Osteocyte (in vitro differentiated cells): ENCODE data around the gene DOK7. TPM values are rescaled to one million over a fixed set of nuclear protein-coding genes. Genes with fewer than 3 reads are reported as not detected.

ENCODE experiments used
- DNase-seq: peaks from one replicate; pipeline ENCODE4 v3.0.0; 2021; ENCODE audit warnings: mixed read lengths; ENCODE audit not compliant: unreplicated experiment; ENCODE audit errors: extremely low spot score
- H3K27ac Mint-ChIP-seq: one replicate; pipeline ENCODE4 v1.8.0; 2021; ENCODE audit warnings: mild to moderate bottlenecking, mixed read lengths; ENCODE audit not compliant: unreplicated experiment
- H3K27me3 Mint-ChIP-seq: one replicate; pipeline ENCODE4 v1.8.0; 2021; ENCODE audit warnings: mixed read lengths; ENCODE audit not compliant: unreplicated experiment
- H3K36me3 Mint-ChIP-seq: one replicate; pipeline ENCODE4 v1.8.0; 2021; ENCODE audit warnings: mixed read lengths; ENCODE audit not compliant: unreplicated experiment
- H3K4me1 Mint-ChIP-seq: one replicate; pipeline ENCODE4 v1.8.0; 2021; ENCODE audit warnings: mixed read lengths; ENCODE audit not compliant: unreplicated experiment
- H3K4me3 Mint-ChIP-seq: one replicate; pipeline ENCODE4 v1.8.0; 2021; ENCODE audit warnings: mild to moderate bottlenecking, moderate library complexity, mixed read lengths; ENCODE audit not compliant: unreplicated experiment
- H3K9me3 Mint-ChIP-seq: one replicate; pipeline ENCODE4 v1.8.0; 2021; ENCODE audit warnings: mixed read lengths; ENCODE audit not compliant: unreplicated experiment
- total RNA-seq: library from RNA; stranded (reverse); gene quantifications from 2 replicates; pipeline ENCODE4 v1.2.1, GENCODE V29; 2021
- TF ChIP-seq, protein P1 (sequence below): fragments of 200-600 bp; sonication (generic); IDR thresholded peaks from 2 replicates; pipeline ENCODE4 v1.5.0; 2021; ENCODE audit warnings: antibody characterized with exemption, mild to moderate bottlenecking, moderate library complexity

Gene DOK7
- total RNA-seq, 1 donor from 2014 or later: not detected

DNA sequence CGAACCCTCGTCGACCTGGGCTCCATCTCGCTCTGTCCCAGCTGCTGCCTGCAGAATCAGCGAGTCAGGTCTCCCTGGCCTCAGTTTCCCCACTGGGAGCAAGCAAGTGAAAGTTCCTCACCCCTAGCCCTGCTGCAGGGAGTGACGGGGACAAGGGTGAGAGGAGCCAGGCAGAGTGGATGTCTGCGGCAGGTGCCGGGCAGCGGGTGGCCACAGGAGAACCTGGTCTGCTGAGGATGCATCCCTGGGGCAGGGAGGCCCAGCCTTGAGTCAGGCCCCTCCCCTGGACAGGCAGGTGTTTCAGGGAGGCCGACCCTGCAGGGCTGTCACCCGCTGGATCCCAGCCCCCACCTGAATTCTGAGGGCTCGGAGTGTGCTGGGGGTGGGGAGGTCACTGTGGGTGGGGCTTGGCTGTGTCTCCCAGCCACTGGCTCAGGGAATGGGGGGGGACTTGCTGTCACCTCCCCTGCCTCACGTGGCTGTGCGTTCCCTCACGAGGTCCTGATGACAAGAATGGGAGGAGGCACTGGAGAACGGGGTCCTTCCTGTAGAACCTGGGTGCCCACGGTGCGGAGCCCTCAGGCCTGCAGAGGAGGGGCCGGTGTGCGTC lies 35.9 kb downstream of the DOK7 start:
- H3K36me3 Mint-ChIP-seq: peaks cover 2% of the 10 kb centered on the region
- H3K4me1 Mint-ChIP-seq: no peaks in the 10 kb centered on the region
- no peak overlapping the region for H3K4me3 Mint-ChIP-seq
- DNase-seq: no peak
- TF ChIP-seq, protein P1, sequence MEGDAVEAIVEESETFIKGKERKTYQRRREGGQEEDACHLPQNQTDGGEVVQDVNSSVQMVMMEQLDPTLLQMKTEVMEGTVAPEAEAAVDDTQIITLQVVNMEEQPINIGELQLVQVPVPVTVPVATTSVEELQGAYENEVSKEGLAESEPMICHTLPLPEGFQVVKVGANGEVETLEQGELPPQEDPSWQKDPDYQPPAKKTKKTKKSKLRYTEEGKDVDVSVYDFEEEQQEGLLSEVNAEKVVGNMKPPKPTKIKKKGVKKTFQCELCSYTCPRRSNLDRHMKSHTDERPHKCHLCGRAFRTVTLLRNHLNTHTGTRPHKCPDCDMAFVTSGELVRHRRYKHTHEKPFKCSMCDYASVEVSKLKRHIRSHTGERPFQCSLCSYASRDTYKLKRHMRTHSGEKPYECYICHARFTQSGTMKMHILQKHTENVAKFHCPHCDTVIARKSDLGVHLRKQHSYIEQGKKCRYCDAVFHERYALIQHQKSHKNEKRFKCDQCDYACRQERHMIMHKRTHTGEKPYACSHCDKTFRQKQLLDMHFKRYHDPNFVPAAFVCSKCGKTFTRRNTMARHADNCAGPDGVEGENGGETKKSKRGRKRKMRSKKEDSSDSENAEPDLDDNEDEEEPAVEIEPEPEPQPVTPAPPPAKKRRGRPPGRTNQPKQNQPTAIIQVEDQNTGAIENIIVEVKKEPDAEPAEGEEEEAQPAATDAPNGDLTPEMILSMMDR: no peak
- H3K27ac Mint-ChIP-seq: no peak overlapping the region
- no peaks in the 10 kb centered on the region for H3K27me3 Mint-ChIP-seq
- no peaks in the 10 kb centered on the region for H3K9me3 Mint-ChIP-seq

DNA sequence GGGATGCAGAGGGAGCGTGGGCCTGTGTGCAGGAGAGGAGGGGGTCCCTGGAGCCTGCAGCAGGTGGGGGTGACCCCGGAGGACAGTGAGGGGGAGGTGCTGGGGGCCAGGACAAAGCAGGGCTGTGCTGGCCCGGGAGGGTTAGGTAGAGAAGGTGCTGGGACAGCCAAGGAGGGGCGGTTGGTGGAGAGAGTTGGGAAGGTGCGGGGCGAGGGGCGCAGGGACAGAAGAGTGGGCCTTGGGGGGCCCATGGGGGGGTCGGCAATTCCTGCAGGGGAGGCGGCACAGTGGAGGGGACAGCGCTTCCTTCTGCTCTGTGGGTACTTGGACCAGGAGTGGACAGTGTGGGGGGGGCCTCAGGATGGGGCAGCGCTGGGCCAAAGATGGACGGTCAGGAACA lies 36.6 kb downstream of the DOK7 start:
- Mint-ChIP-seq H3K27me3 (no peaks in the 10 kb centered on the region), H3K4me1 (no peaks in the 10 kb centered on the region), H3K9me3 (no peaks in the 10 kb centered on the region), H3K36me3 (peaks cover 2% of the 10 kb centered on the region), H3K27ac (no peak overlapping the region), H3K4me3 (no peak overlapping the region)
- TF ChIP-seq, protein P1: no peak
- DNase-seq: no peak

DNA sequence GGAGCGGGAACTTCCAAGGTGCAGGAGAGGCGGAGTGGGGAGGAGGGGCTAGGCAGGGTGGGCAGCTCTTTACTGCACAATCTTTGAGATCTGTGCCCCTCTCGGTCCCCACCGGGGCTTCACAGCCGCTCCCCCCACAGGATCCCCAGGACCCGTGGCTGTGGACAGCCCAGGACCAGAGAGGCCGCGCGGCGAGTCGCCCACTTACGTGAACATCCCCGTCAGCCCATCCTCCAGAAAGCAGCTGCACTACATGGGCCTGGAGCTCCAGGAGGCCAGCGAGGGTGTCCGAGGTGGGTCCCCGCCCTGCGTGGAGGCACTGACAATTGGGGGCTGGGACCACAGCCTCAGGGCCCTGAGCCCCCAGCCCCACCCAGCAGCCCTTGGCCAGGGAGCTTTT lies 37.0 kb downstream of the DOK7 start:
- TF ChIP-seq, protein P1: no peak
- DNase-seq: no peak
- H3K36me3 Mint-ChIP-seq: peaks cover 2% of the 10 kb centered on the region
- H3K27me3 Mint-ChIP-seq: no peaks in the 10 kb centered on the region
- no peaks in the 10 kb centered on the region for H3K9me3 Mint-ChIP-seq
- no peak overlapping the region for H3K27ac Mint-ChIP-seq
- no peak overlapping the region for H3K4me3 Mint-ChIP-seq
- H3K4me1 Mint-ChIP-seq: no peaks in the 10 kb centered on the region

DNA sequence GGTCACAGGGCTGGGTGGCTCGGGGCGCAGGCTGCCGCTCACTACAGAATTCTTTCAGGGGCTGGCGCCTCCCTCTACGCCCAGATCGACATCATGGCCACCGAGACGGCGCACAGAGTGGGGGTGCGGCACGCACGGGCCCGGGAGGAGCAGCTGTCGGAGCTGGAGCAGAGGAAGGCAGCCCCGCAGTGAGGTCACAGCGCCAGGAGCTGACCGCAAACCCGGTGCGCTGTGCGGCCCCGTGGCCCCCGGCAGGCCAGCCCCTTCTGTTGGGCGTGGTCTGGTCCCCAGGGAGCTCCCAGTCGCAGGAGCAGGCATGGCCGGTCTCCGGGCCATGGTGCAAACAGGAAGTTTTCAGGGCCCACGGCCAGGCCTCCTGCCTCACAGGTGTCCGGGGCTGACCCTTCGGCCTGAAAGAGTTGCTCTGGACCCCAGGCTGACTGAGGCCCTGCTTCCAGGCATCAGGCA lies 37.6 kb downstream of the DOK7 start:
- H3K4me1 Mint-ChIP-seq: no peaks in the 10 kb centered on the region
- no peak overlapping the region for H3K4me3 Mint-ChIP-seq
- no peak for DNase-seq
- H3K27me3 Mint-ChIP-seq: no peaks in the 10 kb centered on the region
- H3K9me3 Mint-ChIP-seq: no peaks in the 10 kb centered on the region
- TF ChIP-seq, protein P1: no peak
- no peak overlapping the region for H3K27ac Mint-ChIP-seq
- H3K36me3 Mint-ChIP-seq: peaks cover 2% of the 10 kb centered on the region

DNA sequence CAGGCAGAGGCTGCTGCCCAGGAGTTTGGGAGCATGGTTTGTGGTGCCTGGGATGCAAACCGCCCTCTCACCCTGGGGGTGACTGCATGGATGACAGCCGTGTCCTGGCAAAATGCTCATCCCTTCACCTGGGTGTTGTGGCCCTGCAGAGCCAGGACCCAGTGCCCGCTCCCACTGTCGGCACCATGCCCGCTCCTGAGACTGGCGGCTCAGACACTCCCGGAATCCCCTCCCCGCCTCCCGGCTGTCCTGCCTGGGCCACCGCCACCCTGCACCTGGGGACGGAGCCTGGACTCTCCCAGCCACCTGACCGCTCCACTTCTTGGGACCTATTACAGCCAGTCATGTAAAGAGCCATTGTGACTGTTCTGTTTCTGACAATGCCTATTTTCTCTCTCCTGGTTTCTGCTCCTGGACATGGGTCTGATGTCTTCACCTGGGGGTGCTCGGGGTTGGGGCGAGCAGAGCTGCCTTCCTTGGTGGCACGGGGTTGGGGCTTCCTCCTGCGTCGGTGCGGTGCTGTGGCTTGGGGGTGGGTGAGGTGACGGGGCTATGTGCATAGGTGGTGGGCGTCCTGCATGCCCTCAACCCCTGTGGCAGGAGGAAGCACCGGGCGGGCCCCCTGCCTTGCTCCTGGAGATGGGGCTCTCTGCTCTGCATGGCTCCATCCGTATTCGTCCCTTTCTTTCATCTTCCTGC lies 38.2 kb downstream of the DOK7 start:
- Mint-ChIP-seq H3K36me3 (peaks cover 2% of the 10 kb centered on the region), H3K4me1 (no peaks in the 10 kb centered on the region), H3K9me3 (no peaks in the 10 kb centered on the region), H3K27me3 (no peaks in the 10 kb centered on the region), H3K27ac (no peak overlapping the region), H3K4me3 (no peak overlapping the region)
- TF ChIP-seq, protein P1: no peak
- DNase-seq: no peak
